DMS 273 treated with DMSO at 0.1 percent for 48 hours (cell line): ENCODE results near the gene WNK2.

ENCODE experiments used
- DNase-seq: peaks from one replicate; lab custom pipeline; 2025; lab: John Stamatoyannopoulos, UW

The WNK2 gene

GRCh38 chr9:93295456-93296076 is 111.6 kb downstream of the WNK2 start:
- DNase-seq: no peak

GRCh38 chr9:93296889-93297480 is 113.0 kb downstream of the WNK2 start:
- DNase-seq: no peak

- no peak for DNase-seq
Measured at GRCh38 chr9:93297659-93298497, 113.9 kb downstream of the WNK2 start.

- no peak for DNase-seq
Measured at GRCh38 chr9:93298498-93299417, 114.8 kb downstream of the WNK2 start.

GRCh38 chr9:93299418-93300174 is 115.7 kb downstream of the WNK2 start:
- DNase-seq: peak; percentile 17

DNA sequence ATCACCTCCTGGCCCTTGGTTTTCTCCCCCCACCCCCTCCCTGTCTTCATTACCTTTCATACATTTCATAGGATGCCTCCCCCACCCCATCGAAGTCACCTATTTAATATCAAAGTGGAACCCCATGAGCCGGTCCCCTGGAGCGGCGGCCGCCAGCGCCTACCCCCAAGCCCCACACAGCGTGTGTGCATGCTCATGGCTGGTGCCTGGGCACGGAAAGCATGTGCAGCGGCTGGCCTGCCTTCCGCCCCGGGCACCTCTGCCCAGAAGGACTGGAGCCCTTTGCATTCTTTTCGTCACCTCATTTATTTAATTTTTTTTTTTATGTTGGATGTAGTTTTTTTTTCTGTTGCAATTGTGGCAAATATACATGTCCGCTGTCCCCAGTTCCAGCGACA is 116.2 kb downstream of the WNK2 start:
- DNase-seq: no peak

DNA sequence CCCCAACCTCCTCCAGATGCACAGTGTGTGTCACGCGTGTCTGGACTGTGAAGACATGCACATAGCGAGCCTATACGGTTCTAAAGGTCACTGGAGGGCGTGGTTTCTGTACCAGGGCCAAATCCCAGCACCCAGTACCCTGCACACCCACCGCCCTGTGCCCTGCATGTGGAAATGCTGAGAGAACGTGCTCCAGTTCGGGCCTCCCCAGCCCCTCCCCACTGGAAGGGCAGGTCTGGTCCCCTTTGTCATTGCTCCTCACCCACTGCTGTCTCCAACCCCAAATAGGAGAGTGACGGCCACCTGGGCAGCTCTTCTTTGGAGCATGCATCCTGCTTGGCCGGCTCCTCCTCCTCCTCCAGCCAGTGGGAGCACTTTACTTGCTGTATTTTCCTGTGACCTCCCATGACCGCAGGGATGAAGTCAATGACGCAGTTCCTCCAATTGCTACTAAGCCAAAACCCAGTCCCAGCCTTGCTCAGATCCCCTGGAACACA is 116.7 kb downstream of the WNK2 start:
- DNase-seq: no peak

GRCh38 chr9:93301291-93301811 is 117.4 kb downstream of the WNK2 start:
- no peak for DNase-seq

DNA sequence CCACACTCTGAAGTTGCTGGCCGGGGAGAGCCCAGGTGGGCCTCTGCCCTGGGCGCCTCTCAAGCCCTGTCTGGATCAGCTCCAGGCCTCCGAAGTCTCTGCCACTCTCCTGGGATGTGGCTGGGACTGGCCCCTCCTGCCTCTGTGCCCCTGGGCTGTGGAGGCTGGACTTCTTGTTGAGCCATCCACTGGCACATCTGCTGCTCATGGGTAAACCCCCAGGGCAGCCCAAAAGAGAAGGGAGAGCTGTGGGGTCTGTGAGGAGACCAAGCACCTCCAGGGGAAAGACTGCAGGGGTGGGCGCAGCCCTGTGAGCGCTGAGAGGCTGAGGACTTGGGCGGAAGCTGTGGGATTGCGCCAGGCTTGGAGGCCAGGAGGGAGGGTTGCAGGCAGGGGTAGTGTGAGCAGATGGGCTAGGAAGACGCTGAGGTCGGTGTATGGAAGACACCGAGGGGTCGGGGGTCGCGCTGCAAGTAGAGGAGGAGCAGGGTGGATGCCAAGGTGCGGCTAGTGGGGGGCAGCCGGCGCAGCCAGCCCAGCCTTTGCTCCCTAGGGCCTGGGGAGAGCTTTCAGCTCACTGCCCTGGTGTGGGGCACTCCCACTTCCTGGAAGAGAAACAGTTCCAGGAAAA is 118.1 kb downstream of the WNK2 start:
- no peak for DNase-seq

- DNase-seq: peak; percentile 45
Measured at GRCh38 chr9:93302586-93303257, 118.8 kb downstream of the WNK2 start.

DNA sequence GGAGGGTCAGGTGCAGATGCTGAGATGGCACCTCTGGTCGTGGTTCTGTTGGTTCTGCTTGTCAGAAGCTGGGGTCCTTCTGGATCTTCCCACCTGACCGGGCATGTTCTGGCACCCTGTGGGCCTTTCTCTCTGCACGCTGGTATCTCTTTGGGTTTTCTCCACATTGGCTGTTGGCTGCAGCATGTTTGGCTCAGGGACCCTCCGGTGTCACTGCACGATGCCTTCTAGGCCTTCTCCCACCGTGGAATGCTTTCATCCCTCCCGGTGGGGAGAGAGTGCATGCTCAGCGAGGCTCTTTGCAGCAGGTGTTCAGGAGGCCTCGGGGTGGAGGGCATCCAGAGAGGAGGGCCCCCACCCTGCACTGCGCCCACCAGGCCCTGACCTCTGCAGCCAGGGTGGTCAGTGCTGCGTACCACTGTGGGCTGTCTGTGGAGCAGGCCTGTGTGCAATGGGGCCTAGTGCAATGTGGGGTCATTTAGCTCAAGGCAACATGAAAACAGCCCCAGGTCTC is 119.4 kb downstream of the WNK2 start:
- DNase-seq: no peak

DNA sequence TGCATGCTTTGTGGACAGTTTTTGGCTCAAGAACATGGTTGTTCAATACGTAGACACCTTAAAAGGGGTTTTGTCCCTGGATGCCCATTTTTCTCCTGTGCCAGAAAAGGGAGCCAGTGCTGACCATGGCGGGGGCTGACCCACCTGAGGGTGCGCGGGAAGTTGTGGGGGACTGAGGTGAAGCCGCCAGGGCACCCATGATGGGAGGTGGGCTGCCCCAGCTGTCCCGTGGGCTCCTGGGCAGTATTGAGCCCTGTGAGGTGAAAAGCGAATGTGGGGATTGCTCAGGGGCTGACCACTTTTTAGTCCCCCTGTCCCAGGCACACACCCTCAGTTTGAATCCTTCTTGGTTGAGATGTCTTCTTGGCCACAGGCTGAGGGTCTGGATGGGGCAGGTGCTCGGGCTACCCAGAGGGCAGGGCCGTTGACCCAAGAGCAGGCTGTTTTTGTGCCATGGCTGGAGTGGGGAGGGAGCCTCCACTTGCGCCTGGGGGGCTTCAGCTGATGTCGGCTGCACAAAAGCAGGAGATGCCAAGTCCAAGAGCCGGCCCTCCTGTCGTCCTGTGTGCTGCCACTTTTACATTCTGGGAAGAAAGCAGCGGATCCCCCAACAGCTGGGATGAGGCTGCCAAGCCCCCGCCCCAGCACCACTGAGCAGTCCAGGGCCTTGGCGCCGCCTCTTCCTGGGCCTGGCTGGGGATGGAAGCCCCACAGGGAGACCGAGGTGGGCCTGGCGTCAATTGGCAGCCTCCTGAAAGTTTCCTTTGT is 120.1 kb downstream of the WNK2 start:
- DNase-seq: no peak

- no peak for DNase-seq
Measured at GRCh38 chr9:93304574-93305496, 120.9 kb downstream of the WNK2 start.

DNA sequence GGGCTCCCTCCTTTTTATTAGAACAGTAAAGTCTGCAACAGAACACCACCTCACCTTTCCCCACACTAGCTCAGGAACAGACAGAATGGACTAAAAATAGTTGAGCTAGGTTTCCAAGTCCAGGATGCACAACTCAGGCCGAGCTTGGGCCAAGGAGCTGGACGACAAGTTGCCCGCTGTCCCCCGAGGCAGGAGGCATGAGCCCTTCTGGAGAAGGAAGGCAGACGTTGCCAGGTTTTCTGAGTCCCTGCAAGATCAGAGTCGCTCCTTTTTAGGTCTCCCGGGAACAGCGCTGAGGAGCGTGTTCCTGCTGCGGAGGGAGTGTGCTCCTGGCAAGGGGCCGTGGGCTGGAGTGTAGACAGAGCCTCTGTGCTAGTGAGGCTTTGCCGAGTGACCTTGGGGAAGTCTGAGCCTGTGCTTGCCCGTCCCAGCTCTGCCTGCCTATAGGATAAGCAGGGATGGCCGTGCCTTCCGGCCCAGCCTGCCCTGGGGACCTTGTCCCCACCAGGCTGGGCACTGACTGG is 121.6 kb downstream of the WNK2 start:
- peak; percentile 97 for DNase-seq

DNA sequence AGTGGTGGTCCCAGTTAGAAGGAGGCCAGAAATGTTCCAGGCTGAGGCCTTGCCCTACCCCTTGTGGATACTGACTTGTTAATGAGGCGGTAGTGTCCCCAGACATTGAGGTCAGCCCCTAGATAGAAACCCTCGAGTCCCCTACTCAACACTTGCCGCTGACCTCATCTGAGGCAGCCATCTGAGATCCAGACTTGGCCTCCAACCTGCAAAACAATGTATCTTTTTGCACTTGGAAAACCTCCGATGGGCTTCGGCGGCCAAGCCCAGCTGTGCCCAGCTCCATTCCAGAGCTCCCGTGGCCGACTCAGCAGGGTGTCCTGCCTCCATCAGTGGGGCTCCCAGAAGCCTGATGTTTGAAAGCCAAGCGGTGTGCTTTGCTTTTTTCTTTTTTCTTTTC is 122.1 kb downstream of the WNK2 start:
- no peak for DNase-seq

DNA sequence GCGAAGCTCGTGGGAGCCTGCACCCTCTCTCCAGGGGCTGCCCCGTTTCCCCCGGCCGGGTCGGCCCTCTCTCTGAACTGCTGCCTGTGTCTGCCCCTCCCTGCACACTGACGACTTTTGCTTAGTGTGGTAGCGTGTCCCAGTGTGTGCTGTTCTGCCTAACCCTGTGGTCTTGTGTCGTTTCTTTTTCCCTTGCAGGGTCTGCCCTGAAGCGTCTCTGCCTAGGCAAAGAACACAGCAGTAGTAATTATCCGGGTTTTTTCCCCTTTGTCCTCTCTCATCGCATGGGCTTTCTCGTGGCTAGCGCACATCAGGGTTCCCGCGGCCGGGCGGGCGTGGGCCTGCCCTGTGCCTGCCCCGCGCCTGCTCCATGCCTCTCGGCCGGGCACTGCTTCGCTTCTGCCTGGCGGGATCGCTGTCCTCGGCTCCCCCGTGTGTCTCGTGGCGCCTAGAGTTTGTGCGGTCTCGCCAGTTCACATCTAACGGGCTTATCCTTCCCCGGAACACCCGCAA is 122.7 kb downstream of the WNK2 start:
- no peak for DNase-seq

DNA sequence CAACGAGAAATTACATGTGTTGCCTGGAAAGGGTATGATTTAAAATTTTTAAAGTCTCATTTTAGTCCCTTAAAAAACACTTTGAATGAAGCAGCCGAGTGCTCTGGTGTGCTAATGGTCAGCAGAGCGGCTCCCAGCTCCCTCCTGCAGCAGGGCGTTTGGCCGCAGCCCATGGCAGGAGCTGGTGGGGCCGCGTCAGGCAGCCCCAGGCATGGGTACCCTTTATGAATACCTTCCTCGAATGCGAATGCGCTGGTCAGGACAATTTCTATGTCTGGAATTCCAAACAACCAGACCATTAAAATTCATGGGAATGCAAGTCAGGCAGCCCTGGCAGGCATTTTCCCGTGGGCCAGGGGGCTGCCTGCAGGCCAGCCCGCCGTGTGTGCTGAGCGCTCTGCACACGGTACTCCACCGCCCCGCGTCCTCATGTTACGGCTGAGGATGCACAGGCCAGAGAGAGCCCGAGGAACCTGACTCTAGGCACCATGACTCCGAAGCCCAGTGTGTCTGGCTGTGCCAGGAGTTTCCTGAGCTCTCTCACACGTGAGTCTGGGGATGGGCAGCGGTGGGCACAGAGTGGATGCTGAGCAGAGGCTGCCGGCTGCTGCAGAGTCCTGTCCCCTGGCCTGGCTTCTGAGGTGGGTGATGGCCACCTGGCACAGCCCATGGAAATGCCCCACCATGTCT is 123.7 kb downstream of the WNK2 start:
- DNase-seq: no peak
